HepG2 (cell line): ENCODE measurements around the gene UBE2C.

Source experiments
- TF ChIP-seq, protein P1 (sequence below): sonication (generic); formaldehyde crosslinking; IDR thresholded peaks from 2 replicates; pipeline ENCODE4 v1.4.0; 2020; ENCODE audit warnings: missing genetic modification reagents, mild to moderate bottlenecking, borderline replicate concordance
- TF ChIP-seq, protein P2 (sequence below): sonication (generic); formaldehyde crosslinking; IDR thresholded peaks from 2 replicates; pipeline ENCODE4 v1.5.0; 2020; ENCODE audit warnings: mild to moderate bottlenecking, missing genetic modification reagents

DNA sequence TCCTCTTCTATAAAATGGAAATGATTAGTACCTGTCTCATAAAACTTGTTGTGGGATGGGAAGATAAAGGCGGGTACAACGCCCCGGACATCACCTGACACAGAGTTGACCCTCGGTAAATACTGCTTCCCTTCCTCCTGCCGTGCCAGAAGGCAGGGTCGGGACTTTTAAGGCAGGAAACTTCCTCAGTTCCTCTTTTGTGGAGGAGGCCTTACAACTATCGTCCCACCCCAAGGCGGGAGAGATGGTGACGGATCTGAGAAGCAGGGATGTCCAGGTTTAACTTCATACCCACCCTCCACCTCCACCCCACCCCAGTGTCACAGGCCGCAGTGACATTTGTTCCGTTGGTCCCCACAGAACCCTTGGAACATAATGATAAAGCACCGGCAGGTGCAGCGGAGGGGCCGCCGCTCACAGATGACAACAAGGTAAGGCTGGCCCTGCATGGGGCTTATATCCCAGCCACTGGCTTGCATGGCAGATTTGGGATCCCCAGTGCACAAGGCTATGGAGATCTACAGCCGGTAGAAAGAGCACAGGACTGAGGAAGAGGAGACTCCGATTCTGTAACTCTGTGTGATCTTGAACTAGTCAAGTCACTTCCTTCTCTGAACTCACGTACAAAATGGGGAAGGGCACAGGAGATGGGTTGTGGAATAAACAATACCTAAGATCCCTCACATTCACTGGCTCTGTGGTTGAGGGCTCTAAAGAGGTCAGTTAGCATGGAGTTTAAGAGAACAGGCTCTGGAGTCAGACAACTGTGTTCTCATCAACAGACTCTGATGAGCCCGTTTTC is 19.9 kb upstream of the UBE2C start:
- TF ChIP-seq, protein P1, sequence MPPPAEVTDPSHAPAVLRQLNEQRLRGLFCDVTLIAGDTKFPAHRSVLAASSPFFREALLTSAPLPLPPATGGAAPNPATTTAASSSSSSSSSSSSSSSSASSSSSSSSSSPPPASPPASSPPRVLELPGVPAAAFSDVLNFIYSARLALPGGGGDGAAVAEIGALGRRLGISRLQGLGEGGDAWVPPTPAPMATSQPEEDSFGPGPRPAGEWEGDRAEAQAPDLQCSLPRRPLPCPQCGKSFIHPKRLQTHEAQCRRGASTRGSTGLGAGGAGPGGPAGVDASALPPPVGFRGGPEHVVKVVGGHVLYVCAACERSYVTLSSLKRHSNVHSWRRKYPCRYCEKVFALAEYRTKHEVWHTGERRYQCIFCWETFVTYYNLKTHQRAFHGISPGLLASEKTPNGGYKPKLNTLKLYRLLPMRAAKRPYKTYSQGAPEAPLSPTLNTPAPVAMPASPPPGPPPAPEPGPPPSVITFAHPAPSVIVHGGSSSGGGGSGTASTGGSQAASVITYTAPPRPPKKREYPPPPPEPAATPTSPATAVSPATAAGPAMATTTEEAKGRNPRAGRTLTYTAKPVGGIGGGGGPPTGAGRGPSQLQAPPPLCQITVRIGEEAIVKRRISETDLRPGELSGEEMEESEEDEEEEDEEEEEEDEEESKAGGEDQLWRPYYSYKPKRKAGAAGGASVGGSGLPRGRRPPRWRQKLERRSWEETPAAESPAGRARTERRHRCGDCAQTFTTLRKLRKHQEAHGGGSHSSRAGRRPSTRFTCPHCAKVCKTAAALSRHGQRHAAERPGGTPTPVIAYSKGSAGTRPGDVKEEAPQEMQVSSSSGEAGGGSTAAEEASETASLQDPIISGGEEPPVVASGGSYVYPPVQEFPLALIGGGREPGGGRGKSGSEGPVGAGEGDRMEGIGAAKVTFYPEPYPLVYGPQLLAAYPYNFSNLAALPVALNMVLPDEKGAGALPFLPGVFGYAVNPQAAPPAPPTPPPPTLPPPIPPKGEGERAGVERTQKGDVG (CRISPR knock-in tag) = no peak
- TF ChIP-seq, protein P2, sequence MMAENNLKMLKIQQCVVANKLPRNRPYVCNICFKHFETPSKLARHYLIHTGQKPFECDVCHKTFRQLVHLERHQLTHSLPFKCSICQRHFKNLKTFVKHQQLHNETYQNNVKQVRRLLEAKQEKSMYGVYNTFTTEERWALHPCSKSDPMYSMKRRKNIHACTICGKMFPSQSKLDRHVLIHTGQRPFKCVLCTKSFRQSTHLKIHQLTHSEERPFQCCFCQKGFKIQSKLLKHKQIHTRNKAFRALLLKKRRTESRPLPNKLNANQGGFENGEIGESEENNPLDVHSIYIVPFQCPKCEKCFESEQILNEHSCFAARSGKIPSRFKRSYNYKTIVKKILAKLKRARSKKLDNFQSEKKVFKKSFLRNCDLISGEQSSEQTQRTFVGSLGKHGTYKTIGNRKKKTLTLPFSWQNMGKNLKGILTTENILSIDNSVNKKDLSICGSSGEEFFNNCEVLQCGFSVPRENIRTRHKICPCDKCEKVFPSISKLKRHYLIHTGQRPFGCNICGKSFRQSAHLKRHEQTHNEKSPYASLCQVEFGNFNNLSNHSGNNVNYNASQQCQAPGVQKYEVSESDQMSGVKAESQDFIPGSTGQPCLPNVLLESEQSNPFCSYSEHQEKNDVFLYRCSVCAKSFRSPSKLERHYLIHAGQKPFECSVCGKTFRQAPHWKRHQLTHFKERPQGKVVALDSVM (CRISPR knock-in tag) = no peak
